HUES6 (cell line): ENCODE results near the gene CHGA.
A peak's percentile ranks its signal among the peaks of the same experiment; 100 is the strongest.

Experiments
- H3K27ac ChIP-seq: 2 replicates; pipeline ENCODE4 v1.7.0; 2013; ENCODE audit warnings: low read depth, mild to moderate bottlenecking, low read length, inconsistent platforms
- H3K27me3 ChIP-seq: 2 replicates; pipeline ENCODE4 v1.6.1; 2013; ENCODE audit warnings: low read length; ENCODE audit not compliant: control insufficient read depth, insufficient read depth
- H3K36me3 ChIP-seq: 2 replicates; pipeline ENCODE4 v1.6.1; 2013; ENCODE audit warnings: low read length; ENCODE audit not compliant: control insufficient read depth, insufficient read depth
- H3K4me1 ChIP-seq: 2 replicates; pipeline ENCODE4 v1.6.1; 2013; ENCODE audit warnings: low read length; ENCODE audit not compliant: control insufficient read depth, insufficient read depth
- H3K4me3 ChIP-seq: 2 replicates; pipeline ENCODE4 v1.5.1; 2013; ENCODE audit warnings: low read depth, low read length
- H3K9ac ChIP-seq: one replicate; pipeline ENCODE4 v1.6.1; 2013; ENCODE audit warnings: mild to moderate bottlenecking, low read length
- H3K9me3 ChIP-seq: 2 replicates; pipeline ENCODE4 v1.6.1; 2013; ENCODE audit warnings: low read depth, low read length; ENCODE audit not compliant: control insufficient read depth, insufficient read depth

The CHGA gene

DNA sequence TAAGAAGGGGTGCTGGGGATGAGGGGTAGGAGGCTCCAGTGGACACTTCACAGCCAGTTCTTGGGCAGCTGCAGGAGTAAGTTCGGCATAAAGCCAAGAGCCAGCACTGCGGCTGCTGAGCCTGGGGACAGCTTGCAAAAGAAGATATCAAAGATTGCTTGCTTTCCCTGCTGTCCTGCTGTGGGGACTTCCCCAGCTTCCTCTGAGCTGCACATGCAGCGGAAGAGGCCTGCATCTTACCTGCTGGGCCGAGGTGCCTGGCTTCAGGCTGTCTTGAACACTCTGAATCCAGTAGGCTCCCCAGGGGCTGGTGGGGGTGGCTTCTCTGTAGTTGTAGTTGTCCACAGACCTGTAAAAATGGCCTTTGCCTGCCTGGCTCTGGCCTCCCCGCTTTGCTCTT lies 1.3 kb downstream of the CHGA start:
- H3K27me3 ChIP-seq: peaks cover 71% of the 10 kb centered on the region
- H3K27ac ChIP-seq: no peak overlapping the region
- peak overlapping the region; percentile 61 for H3K4me3 ChIP-seq
- H3K9ac ChIP-seq: no peak overlapping the region
- no peaks in the 10 kb centered on the region for H3K36me3 ChIP-seq
- H3K4me1 ChIP-seq: peaks cover 9% of the 10 kb centered on the region
- H3K9me3 ChIP-seq: no peaks in the 10 kb centered on the region

DNA sequence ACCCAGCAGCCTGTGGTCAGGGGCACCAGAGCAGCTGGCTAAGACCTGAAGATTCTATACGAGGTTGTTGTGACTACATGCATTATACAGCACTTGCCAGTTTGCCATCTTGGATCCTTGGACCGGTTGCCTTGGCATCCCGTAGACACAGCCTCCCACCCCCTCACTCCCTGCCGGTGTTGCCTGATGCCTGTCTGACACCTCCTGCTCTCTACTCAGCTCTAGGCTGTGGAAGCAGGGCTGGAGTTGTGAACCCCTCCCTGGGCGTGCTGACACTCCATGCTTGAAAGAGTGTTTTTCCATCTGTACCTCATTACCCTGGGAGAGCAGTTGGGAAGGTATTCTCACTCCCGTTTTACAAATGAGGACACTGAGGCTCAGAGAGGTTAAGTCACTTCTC lies 2.5 kb downstream of the CHGA start:
- Histone ChIP-seq H3K9ac (no peak overlapping the region), H3K9me3 (no peaks in the 10 kb centered on the region), H3K36me3 (no peaks in the 10 kb centered on the region), H3K4me1 (peaks cover 9% of the 10 kb centered on the region), H3K27me3 (peaks cover 59% of the 10 kb centered on the region), H3K4me3 (no peak overlapping the region), H3K27ac (no peak overlapping the region)

DNA sequence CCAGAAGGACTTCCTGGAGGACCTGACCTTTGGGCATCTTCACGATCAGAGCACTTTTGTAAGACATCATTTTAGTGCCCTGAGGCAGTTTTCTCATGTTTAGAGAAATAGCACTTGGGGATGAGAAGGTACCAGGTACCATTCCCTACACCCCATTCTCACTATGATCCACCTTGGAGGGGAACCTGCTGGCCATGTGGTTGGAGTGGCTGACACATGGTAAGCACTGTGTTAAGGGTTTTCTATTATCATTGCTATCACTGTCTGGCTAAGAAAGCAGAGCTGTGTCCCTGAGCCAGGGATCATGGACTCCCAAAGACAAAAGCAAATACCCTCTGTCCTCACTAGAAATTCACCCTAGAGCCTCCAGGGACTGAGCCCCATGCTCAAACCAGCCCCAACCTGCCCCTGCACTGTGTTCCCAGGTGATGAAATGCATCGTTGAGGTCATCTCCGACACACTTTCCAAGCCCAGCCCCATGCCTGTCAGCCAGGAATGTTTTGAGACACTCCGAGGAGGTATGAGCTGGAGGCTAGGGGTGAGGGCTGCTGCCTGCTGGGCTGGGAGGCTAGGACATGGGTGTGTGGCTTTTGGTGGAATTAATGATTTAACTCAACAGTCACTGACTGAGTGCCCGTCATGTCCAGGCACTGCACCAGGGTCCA lies 3.4 kb downstream of the CHGA start:
- no peak overlapping the region for H3K9ac ChIP-seq
- H3K36me3 ChIP-seq: no peaks in the 10 kb centered on the region
- H3K4me1 ChIP-seq: peaks cover 9% of the 10 kb centered on the region
- H3K4me3 ChIP-seq: no peak overlapping the region
- peaks cover 50% of the 10 kb centered on the region for H3K27me3 ChIP-seq
- H3K27ac ChIP-seq: no peak overlapping the region
- no peaks in the 10 kb centered on the region for H3K9me3 ChIP-seq

DNA sequence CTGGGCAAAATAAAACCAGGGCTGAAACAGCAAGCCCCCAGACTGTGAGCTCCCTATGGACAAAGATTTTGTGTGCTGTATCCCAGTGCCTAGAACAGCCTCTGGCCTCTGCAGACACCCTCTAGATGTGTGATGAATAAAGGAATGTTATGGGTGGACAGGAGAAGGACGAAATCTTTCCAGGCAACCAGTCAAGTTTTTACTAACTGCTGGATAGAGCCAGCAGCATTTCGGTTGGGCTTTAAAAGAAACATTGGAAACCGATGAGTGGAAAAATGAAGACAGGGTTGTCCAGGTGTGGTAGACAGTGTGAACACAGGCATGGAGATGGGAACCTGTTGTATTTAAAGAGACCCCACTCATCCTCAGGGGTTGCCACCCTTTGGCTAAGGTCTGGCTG lies 4.0 kb downstream of the CHGA start:
- no peak overlapping the region for H3K27ac ChIP-seq
- H3K36me3 ChIP-seq: no peaks in the 10 kb centered on the region
- peaks cover 9% of the 10 kb centered on the region for H3K4me1 ChIP-seq
- peaks cover 45% of the 10 kb centered on the region for H3K27me3 ChIP-seq
- H3K9ac ChIP-seq: no peak overlapping the region
- H3K4me3 ChIP-seq: no peak overlapping the region
- no peaks in the 10 kb centered on the region for H3K9me3 ChIP-seq

DNA sequence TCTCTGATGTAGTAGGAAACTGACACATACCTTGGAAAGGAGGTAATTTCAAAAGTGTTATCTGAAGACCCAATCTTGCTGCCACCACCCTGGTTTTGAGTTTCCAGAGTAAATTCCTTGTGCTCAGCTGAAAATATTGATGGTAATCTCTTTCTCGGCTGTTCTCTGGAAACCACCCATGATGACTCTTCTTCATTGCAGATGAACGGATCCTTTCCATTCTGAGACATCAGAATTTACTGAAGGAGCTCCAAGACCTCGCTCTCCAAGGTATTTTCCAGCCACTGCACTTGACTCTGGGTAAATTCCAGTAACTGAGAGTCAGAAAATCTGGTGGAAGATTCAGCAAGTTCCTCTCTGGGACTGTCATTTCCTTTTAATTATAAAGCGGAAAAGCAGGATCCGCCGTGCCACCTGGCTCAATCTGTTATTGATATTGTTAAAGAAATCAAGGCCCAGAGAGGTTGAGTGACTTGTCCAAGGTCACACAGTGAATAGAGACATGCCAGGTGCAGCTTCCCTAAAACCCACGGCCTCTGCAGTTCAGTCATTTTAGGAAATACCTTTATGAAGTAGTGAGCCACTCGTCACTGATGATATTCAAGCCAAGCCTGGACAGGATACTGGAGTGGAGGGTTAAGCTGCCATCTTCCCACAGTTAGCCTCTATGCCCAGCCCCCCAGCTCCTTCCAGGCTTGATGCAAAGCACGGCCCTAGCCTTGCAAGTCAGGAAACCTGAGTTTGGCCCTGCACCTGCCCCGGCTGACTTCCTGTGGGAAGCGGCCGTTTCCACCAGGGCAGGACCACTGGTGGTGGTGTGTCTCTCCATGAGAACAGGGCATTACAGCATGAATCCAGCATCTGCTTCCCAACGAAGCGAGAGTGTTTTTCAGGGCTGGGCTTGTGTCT lies 4.7 kb downstream of the CHGA start:
- Histone ChIP-seq H3K9ac (no peak overlapping the region), H3K27me3 (peaks cover 38% of the 10 kb centered on the region), H3K27ac (no peak overlapping the region), H3K4me3 (no peak overlapping the region), H3K4me1 (peaks cover 9% of the 10 kb centered on the region), H3K36me3 (no peaks in the 10 kb centered on the region), H3K9me3 (no peaks in the 10 kb centered on the region)

DNA sequence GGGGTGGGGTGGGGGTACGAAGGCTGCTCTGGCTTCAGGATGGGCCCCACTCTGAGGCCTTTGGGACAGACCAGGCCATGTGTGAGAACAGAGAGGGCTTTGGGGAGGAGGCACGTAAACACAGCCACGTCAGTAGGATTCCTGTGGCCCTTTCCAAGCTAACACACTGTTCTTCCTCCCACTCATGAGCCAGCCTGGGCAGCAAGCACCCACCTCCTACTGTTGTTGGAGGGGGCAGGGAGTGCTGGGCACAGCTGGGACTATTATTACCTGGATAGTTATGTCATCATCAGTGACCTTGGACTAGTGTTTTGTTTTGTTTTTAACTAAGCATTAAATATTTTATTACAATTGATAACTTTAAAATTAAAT lies 5.3 kb downstream of the CHGA start:
- peaks cover 31% of the 10 kb centered on the region for H3K27me3 ChIP-seq
- no peaks in the 10 kb centered on the region for H3K9me3 ChIP-seq
- H3K9ac ChIP-seq: no peak overlapping the region
- peaks cover 9% of the 10 kb centered on the region for H3K4me1 ChIP-seq
- no peak overlapping the region for H3K27ac ChIP-seq
- no peak overlapping the region for H3K4me3 ChIP-seq
- H3K36me3 ChIP-seq: no peaks in the 10 kb centered on the region

DNA sequence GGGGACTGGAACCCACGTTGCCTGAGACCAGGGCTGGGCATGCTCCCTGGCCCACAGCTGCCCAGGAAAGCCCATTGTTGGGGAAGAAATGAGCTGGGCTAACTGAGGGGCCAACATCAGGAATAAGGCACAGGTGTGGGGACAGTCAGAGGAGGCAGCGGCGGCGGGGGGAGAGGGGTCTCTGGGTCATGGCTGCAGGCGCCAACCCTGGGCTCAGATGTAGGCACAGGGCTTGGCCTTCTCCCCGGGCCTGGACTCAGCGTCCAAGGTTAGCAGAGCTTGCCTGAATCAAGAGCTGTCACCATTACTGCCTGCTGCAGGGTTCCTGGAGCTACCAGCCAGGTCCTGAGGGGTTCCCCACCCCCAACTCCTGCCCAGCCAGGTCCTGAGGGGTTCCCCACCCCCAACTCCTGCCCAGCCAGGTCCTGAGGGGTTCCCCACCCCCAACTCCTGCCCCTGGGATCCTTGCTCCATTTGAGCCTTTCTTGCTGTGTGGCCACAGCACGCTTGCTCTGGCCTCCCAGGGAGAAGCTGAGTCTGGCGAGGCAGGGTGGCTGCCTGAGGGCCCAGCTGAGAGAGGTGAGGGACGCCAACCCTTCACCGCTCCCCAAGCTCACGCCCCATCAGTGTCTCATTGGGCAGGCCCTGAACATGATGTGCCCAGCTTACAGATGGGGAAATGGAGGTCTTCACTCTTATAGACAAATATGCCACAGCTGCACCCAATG lies 6.2 kb downstream of the CHGA start:
- no peaks in the 10 kb centered on the region for H3K36me3 ChIP-seq

DNA sequence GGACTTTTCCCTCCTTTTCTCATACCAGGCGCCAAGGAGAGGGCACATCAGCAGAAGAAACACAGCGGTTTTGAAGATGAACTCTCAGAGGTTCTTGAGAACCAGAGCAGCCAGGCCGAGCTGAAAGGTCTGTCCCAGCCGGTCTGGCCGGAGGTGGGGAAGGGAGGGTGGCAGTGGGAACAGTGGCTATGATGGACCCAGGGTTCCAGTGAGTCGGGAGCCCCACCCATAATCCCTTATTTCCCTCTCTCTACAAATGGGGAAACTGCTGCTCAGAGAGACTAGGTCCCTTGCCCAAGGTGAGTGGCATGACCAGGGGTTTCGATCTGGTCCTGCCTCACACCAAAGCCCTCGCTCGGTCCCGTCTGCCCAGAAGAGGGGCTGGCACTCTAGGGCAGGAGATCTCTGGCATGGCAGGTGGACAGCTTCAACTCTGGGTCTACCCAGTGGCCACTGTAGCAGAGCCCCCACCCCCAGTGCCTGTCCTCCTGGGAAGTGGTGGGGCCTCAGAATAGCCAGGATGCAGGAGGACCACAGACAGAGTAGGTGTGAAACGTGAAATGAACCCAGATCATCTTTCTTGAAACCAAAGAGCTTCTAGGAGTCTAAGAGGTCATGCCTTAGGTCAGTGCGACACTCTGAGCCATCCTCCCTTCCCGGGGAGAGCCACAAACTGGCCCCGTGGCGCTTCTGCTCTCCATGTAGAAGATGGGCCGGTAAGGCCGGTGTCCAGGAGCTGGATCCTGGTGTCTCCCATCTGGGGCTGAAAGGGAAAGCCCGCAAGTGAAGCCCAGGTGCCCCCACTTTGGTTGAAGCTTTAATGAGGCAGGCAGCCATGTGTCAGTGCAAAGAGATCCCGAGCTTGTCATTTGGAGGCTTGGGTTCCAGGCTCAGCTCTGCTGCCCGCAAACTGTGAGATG lies 7.0 kb downstream of the CHGA start:
- Histone ChIP-seq H3K36me3 (no peaks in the 10 kb centered on the region), H3K9ac (no peak overlapping the region), H3K4me3 (no peak overlapping the region), H3K9me3 (no peaks in the 10 kb centered on the region), H3K27me3 (peaks cover 15% of the 10 kb centered on the region), H3K27ac (no peak overlapping the region), H3K4me1 (no peaks in the 10 kb centered on the region)

More for the DNA sequence above, 6.2 kb downstream of the CHGA start:
- Histone ChIP-seq H3K9ac (no peak overlapping the region), H3K9me3 (no peaks in the 10 kb centered on the region), H3K4me3 (no peak overlapping the region), H3K27me3 (peaks cover 23% of the 10 kb centered on the region), H3K27ac (no peak overlapping the region), H3K4me1 (peaks cover 6% of the 10 kb centered on the region)

DNA sequence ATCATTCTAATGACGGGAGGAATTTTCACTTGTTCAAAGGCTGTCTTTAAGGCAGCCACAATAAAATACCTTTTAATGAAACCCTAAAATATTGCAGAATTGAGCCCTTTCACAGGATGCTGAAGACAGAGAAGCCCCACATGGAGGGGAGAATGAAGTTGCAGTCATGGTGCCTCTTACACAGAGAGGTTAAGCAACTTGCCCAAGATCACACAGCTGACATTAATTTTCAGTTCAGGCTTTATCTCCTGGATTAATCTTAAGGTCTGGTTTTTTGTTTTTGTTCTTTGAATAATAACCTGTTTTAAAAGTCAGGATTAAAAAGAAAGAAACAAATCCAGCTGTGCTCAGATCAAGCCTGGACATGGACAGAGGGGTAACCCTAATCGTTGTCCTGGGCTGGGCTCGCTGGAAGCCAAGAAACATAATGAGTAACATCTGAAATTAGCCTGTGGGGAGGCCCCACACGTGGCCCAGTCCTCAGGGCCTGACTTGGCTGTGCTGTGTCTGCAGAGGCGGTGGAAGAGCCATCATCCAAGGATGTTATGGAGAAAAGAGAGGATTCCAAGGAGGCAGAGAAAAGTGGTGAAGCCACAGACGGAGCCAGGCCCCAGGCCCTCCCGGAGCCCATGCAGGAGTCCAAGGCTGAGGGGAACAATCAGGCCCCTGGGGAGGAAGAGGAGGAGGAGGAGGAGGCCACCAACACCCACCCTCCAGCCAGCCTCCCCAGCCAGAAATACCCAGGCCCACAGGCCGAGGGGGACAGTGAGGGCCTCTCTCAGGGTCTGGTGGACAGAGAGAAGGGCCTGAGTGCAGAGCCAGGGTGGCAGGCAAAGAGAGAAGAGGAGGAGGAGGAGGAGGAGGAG lies 8.0 kb downstream of the CHGA start:
- H3K36me3 ChIP-seq: no peaks in the 10 kb centered on the region
- H3K4me3 ChIP-seq: no peak overlapping the region
- no peak overlapping the region for H3K9ac ChIP-seq
- no peak overlapping the region for H3K27ac ChIP-seq
- no peaks in the 10 kb centered on the region for H3K9me3 ChIP-seq
- H3K4me1 ChIP-seq: no peaks in the 10 kb centered on the region
- H3K27me3 ChIP-seq: peaks cover 6% of the 10 kb centered on the region
